HG03064 (cell line): Measurements from ENCODE around the gene SERPINH1.
"Not testable (repeated sequence)": the region's sequence is repeated elsewhere in the genome, so short reads cannot be mapped to it uniquely, and the experiment has no call there.

Source experiments
- ATAC-seq: cut with Tn5 transposase; IDR thresholded peaks from one replicate; pipeline ENCODE4 v1.9.1; 2021; ENCODE audit warnings: low read depth; ENCODE audit not compliant: unreplicated experiment

The SERPINH1 gene

DNA sequence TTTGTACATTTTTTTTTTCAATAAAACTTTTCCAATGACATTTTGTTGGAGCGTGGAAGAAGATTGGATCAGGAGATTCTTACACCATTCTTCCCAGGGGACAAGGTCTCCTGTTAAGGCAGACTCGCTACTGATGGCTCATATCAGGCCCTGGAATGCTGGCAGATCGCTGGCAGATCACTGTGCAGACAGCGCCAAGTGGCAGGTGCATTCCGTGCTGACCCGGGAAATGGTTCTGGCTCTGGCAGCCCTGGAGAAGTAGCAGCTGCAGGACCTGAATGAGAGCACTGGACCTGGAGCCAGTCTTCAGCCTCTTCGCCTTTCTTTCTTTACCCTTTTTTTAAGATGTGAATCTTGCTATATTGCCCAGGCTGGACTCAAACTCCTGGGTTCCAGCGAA is 10.7 kb downstream of the SERPINH1 start:
- ATAC-seq, result no peak

DNA sequence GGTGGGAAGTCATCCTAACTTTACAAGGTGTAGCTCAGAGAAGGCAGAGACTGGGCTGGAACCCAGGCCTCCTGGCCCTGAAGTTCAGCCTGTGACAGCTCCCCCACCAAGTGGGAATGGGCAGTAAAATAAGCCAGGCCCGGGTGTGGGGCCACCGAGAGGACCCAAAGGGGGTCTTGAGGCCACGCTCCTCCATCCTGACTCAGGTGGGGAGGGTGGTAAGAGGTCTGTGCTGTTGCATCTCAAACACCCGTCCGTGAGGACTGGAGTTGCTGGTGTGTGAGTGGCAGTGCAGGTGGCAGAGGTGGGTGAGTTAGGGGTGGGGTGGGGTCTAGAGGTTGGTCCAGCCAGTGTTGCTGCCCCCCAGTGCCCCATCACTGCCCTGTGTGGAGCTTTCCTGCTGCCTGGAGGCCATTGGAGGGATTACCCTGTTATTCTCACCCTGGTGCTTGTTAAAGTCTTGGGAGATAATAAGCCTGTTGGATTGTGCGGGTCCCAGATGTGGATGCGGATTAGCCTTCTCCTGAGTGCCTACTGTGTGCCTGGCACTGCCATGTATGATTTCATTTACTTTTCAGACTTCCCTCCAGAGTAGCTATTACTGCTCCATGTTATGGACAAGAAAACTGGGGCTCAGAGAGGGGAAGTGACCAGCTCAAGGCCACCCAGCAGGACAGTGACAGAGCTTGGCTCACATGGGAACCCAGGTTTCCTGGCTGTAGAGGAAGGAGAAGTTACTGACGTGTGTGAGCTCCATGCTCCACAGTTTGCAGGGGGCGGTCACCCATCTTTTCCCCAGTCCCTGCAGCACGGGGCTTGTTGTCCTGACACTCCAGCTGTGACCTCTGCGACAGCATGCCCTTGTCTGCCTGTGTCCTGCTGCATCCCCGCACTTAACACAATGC is 12.9 kb downstream of the SERPINH1 start:
- ATAC-seq, result no peak

DNA sequence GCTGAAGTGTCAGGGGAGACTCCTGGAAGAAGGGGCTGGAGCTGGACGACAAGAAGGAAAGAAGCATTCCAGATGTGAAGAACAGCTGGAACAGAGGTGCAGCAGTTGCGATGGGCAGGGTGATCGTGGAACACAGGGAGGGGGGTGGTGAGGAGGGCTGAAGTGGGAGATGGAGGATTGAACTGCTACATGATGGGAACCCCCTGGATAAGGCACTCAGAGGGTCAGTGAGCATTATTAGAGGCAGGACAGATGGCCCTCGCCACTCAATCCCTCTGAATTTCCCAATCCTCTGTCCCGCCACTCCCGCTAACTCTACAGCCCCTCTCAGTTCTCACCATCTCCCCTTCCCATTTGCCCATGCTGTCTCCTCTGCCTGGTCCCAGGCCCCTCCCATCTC is 14.0 kb downstream of the SERPINH1 start:
- ATAC-seq, result no peak

DNA sequence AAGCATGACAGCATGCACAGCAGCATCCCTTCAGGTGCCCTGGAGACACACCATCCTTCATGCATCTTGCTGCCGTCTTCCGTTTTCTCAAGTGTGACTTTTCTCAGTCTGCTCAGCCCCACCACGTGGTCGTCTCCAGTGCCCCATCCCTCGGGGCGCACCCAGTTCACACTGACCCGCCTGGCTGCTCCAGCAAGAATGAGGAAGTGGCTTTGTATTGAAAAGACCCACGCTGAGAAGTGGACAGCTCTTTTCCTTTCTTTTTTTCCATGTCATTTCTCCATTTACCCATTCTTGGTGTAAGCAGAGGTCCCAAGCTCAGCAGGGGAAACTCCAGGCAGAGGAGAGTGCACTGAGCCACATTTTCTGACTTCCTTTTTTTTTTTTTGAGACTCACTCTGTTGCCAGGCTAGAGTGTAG is 14.5 kb downstream of the SERPINH1 start:
- no peak for ATAC-seq

DNA sequence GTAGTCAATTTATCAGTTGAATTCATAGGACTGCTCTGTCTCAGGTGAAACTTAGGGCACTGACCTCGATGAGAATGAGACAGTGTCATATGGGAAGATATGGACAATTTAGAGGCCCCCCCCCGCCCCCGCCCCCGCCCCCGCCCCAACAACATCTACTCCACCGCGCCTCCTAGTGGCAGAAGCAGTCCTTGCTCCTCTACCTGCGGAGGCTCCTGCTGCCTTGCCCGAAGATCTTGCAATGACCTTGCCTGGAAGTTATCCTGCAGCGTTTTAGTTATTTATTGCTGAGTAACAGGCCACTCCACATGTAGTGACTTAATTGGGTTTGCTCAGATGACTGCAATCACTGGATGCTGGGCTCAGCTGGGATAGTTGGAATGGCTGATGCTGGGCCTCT is 15.2 kb downstream of the SERPINH1 start:
- no peak for ATAC-seq

DNA sequence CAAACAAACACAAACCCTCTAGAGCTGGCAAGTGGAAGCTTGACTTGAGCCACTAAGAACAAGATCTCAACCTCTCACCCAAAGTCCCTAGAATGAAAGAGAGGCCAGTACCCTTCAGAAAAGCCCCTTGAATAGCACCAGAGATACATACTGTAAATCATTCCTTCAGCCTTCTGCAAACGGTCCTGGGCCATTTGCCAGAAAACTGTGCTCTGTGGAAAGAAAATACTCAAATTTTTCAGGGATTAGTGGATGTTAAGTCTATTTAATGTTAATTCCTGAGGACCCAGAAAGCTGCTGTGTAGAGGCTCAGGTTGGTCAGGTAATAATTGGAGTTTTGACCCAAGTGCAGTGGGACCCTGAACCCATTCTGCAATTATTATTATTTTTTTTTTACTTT is 16.9 kb downstream of the SERPINH1 start:
- no peak for ATAC-seq

DNA sequence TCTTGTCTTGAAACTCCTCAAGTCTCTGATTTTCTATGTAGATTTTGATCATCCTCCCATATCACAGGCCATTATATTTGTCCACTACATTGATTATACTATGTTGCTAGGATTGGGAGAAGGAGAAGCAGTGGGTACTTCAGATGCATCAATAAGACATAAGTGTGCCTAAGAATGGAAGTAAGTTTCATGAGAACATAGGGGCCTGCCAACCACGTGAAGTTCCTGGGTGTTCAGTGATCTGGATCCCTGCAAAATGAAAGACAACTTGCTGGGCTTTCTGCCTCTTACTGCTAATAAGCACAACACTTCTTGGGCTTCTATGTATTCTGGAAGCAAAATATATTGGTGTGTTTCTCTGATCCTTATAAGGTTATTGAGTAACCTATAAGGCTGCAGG is 17.8 kb downstream of the SERPINH1 start:
- ATAC-seq, result no peak

DNA sequence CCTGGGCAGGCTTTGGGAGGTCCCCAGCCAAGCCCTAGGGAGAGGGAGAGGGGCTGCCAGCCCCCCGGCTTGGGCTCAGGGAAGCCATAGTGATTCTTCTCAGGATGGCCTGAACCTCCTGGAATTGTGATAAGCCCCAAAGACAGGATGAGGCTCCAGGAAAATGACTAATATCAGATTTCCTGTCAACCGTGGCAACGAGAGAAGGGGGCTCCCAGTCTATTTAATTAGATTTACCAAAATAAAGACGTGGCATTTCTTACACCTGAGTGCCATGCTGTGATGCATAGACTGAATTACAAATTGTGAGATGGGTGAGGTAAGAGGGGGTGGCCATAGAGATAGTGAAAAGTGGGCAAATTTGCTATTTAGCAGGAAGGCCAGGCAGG is 20.4 kb downstream of the SERPINH1 start:
- ATAC-seq, result no peak

DNA sequence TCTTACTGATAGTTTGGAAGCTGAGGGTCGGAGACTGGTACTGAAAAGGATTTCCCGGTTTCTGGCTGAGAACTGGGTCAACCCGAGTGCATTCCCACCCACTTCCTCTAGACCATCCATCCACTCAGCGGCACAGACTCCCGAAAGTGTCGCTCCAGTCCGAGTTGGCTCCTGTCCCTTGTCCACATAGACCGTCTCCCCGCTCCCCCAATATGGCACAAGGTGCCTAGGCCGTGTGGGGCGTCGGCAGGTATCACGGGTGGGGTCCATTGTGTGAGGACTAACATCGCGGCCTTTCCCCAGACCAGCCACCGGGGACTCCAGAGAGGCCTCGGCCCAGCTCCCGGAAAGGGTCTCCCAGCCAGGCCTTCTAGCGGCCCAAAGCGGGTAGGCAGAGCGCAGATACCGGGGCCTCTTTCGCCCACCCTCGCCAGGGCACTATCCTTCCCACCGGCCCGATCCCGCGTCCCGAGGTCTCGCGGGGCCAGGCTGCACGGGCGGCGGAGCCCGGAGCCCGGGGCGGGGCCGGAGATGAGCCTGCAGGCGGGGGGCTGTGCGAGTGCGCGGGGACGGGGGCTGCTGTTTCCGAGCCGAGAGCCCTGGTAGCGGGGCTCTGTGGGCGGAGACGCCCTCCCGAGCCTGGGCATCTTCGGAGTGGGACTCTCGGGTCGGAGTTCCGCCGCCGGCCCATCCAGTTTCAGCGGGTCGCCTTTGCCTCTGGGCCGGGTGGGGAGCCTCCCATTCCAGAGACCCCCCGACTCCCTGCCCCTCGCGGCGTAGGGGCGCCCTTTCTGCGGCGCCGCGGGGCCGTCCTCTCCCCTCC is 21.1 kb downstream of the SERPINH1 start:
- no peak for ATAC-seq

DNA sequence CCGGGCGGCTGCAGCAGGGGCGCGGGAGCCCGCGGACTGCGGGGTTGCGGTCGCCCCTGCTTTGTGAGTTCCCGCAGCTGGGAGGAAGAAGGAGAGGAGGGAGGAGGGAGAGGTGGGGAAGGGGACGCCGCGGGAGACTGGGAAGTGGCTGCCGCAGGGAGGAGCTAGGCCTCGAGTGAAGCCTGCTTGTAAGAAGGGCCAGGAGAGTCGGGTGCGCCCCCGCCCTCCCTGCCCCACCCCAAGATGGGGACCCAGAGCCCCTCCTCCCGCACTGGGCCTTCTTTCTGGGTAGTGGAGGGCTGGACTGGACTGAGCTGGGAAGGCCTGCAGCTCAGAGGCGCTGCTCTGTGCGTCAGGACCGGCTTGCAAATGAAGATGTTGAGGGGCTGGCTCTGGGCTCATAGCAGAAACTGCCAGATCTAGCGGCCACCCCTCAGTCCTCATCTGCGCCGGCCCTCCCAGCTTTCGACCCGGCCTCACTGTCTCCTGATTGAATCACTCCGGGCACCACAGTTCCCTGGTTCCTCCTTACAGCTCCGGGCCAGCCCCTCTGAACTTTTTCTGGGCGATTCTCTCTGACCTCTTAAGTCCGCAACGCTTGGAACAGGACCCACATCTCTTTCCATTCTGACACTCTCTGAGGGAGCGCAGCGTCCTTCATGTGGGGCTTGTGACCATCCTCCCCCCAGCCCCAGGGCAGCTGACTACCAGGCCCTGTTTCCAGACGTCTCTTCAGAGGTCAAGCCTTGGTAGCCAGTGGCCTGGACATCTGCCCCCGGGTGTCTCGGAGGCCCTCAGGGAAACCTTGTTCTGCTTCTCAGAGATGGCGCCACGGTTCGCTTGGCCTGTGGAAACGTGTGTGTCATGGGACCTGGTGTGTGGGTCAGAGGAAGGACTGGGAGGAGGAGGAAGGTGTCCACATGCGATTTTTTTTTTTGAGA is 21.9 kb downstream of the SERPINH1 start:
- no peak for ATAC-seq

DNA sequence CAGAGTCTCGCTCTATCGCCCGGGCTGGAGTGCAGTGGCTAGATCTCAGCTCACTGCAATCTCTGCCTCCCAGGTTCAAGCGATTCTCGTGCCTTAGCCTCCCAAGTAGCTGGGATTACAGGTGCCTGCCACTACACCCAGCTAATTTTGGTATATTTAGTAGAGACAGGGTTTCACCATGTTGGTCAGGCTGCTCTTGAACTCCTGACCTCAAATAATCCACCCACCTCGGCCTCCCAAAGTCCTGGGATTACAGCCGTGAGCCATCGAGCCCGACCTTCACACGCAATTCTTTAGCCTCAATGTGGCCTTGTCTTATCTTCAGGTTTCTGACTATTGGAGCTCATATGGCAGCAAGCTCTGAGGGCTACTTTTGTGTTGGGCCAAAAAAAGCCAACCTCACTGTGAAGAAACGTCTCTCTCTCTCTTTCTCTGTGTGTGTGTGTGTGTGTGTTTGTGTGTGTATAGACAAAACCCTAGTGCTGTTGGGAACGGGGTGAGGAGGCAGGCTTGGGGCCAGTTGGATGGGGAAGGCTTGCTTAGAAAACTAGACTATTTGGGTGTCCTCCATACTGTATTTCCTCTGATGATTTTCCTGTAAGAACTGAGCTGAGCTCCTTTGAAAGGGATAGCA is 22.7 kb downstream of the SERPINH1 start:
- not testable (repeated sequence) for ATAC-seq

DNA sequence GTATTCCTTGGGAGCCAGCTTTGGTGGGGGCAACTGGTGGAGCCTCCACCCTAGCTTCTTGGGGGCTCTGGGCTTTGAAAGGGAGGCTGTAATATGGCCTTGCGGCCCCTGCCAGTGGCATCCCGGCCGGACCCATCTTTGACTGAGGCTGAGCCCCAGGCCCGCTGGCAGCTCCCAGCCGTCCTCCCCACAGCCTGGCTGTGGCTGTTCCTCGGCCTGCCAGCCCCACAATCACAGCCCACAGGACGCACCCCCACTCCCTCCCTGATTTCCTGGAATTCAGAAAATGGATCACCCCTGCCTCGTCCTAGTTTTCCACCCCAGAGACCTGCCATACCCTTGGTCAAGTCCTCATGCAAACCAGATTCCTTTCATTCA is 23.2 kb downstream of the SERPINH1 start:
- ATAC-seq, result no peak

DNA sequence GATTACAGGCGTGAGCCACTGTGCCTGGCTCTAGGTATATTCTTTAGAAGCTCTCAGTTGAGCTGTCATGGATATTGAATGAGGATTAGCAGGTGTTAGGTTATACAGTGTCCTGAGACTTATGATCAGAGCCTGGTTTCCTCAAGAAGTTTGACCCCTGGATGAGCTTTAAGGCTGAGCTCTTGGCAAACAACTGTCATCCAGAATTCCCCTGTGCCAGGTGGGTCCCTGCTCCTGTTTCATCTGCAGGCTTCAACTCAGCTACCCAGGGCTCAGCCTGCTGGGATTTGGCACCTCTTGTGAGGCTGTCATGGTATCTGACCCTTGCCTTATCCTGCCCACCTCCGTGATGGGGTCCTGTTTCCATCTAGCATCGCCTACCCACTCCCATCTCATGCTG is 24.3 kb downstream of the SERPINH1 start:
- no peak for ATAC-seq

DNA sequence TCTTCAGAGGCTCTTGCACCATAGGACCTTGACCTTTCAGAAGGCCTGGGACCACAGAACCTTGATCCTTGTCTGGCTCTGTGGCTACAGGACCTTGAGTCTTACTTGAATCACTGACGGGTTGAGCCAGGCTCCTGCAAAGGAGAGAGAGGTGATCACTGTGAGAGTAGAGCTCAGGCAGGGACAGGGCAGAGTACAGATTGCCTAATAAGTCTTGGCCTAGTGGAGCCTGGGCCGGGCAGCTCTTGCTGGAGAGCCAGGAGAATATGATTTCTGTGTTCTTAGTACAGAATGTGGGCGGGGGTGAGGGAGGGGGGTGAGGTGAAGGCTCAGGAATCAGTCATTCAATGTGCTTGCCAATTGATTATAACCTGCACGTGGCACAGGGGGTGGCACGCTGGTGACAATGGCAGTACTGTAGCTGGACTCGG is 26.0 kb downstream of the SERPINH1 start:
- no peak for ATAC-seq

DNA sequence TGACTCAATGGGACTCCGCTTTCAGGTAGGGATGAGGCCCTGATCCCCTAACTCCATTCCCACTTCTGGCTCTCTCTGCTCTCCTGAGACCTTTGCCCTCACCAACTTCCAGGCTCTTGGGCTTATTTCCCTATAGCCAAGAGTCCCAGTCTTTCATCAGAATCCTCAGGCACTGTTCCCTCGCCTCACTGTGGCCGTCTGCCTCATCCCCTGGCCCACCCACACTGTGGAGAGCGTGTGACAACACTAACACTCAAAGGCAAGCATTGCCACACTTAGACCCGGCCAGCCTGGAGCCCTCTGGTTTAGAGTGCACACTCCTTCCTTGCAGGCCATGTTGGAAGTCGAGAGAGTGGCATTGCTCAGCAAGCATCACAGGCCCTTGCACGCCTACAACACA is 27.0 kb downstream of the SERPINH1 start:
- ATAC-seq, result no peak

DNA sequence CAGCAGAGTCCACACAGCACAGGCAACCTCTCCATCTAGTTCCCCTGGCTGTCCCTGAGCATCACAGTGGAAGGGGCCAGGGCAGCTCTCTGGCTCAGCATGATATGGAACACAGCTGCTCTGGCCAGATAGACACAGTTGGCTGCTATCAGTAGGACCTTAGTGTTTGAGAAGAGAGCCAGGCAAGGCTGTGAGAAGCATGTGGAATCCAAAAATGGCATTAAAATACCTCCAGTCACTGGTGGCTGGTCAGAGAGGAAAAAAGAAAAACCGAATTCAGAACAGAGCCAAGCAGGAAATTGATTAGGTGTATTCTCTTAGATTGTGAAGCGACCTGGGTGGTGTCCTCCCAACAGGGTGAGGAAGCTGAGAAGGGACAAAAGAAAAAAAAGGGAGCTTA is 27.9 kb downstream of the SERPINH1 start:
- ATAC-seq, result no peak

DNA sequence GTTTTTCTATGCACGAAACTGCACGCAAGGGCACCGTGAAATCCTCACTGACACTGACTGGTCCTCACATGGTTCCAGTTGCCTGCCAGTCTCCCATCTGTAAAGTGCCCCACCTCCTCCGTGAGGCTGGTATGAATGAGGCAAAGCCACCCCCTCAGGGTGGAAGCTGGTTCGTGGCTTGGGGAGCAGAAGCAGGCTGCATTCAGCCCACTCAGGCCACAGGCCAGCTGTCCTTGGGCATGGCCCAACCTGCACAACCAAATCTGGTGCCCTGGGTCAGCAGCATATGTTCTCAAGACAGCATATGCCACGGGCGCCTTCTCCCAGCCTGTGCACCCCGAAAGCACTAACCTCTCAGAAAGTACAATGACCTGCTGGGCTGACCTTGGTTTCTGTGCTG is 29.3 kb downstream of the SERPINH1 start:
- no peak for ATAC-seq

DNA sequence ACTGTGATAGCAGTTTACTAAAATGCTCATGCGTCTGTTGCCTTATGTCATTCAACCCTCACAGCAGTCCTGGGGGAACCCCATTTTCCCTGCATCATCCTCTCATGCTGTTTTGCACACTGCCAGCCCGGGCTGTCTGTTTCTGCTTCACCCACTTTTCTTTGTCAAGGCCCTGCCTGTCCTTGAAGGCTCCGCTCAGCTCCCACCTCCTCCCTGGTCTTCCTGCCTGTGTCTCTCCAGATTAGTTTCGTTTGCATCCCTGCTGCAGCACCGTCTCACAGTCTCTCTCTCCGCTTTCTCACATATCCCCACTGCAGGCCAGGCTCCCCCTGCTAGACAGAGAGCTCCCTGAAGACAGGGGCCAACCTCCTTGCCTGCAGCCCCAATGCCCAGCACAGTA is 29.9 kb downstream of the SERPINH1 start:
- no peak for ATAC-seq

DNA sequence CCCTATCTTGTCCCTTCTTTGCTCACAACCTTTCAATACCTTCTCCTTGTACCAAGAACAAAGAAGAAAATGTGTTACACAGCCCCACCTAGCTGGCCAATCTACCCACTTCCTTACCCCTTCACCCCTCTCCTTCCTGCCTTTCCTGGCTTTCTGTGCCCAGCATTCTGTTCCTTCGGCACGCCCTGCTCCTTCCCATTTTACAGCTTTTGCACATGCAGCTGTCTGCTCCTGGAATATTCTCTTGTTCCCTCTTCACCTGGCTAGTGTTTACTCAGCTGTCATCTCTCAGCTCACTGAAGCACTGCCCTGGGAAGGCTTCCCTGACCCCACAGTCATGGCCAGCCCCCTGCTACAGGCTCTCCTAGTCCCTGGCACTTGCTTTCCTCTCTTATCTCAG is 30.7 kb downstream of the SERPINH1 start:
- no peak for ATAC-seq

DNA sequence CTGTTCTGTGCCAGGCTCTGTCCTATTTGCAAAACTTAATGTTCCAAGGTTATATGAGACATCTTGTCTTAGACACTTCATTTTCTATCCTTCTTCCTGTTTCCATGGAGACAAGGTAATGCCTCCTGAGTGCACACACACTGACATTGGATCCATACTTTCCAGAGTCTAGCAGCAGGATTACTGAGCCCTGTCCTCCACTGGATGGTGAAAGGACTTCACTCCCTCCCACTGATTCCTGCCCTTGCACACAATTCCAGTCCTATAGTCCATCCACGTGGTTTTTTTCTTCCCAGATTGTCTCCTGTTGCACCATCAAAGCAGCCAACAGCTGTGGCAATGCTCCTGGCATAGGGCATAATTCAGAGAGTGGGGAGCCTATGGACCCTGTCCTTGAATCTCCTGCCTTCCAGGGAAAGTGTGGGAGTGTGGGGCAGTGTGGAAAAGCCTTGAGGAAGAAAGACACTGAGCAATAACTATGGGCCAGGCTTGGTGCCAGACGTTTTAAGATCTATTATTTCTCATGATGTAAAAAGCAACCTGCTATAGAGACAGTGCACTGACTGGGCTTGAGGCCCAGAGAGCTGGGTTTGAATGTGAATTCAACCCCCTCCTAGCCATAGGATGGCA is 31.3 kb downstream of the SERPINH1 start:
- no peak for ATAC-seq
